Sigmoid colon (tissue), 7 donors: ENCODE measurements around the gene DAPP1. TPM values are rescaled to one million over a fixed set of nuclear protein-coding genes. Genes with fewer than 3 reads are reported as not detected.
A peak's percentile ranks its signal among the peaks of the same experiment; 100 is the strongest.

Experiments
- DNase-seq: peaks from one replicate; pipeline ENCODE4 v3.0.0-alpha.2; 2019
- H3K27ac ChIP-seq, 4 donors: fragments of 200-600 bp; sonication (generic); one replicate each; pipeline ENCODE4 v1.5.1; 2016 to 2019; ENCODE audit warnings: mild to moderate bottlenecking in 1 of 4
- H3K27me3 ChIP-seq, 3 donors: fragments of 200-600 bp; sonication (generic); one replicate each; pipeline ENCODE4 v1.5.1; 2019; ENCODE audit warnings: mild to moderate bottlenecking in 1 of 3
- H3K36me3 ChIP-seq, 4 donors: fragments of 200-600 bp; sonication (generic); one replicate each; pipeline ENCODE4 v1.5.1; 2016 to 2019
- H3K4me1 ChIP-seq, 4 donors: fragments of 200-600 bp; sonication (generic); one replicate each; pipeline ENCODE4 v1.5.1; 2017 to 2019
- H3K4me3 ChIP-seq, 4 donors: fragments of 200-600 bp; sonication (generic); one replicate each; pipeline ENCODE4 v1.5.1; 2017 to 2019; ENCODE audit warnings: mild to moderate bottlenecking in 2 of 4, moderate library complexity in 1 of 4
- H3K9me3 ChIP-seq, 4 donors: fragments of 200-600 bp in 3 of 4; sonication (generic) in 3 of 4; one replicate each; pipeline versions ENCODE4 v1.5.1 to v1.6.1; 2013 to 2019
- CTCF ChIP-seq, 4 experiments: fragments of 450-650 bp in 3 of 4; fragments of 200-600 bp in 1 of 4; IDR thresholded peaks; one replicate each; pipeline ENCODE4 v1.5.1; 2016 to 2019; ENCODE audit warnings: antibody characterized with exemption in 4 of 4, mild to moderate bottlenecking in 3 of 4, moderate library complexity in 2 of 4
- EP300 ChIP-seq, 4 donors: sonication (generic); formaldehyde crosslinking; IDR thresholded peaks; one replicate each; pipeline ENCODE4 v1.6.1; 2017; ENCODE audit warnings: antibody characterized with exemption in 4 of 4
- POLR2A ChIP-seq, 2 donors: fragments of 450-650 bp; IDR thresholded peaks; one replicate each; pipeline ENCODE4 v1.6.1; 2016; ENCODE audit warnings: antibody characterized with exemption in 2 of 2, mild to moderate bottlenecking in 2 of 2, moderate library complexity in 2 of 2
- POLR2AphosphoS5 ChIP-seq, 4 donors: sonication (generic); formaldehyde crosslinking; IDR thresholded peaks; one replicate each; pipeline ENCODE4 v1.6.1; 2017; ENCODE audit warnings: antibody characterized with exemption in 4 of 4
- WGBS, 2 donors: extraction: QIAGEN DNeasy Blood & Tissue Kit; methylation state at CpG; one replicate each; pipeline ENCODE4 v1.1.7; 2013; 5-methylcytosine and 5-hydroxymethylcytosine counted together
- intact Hi-C: fragments of 100-400 bp; cut with DNase I; formaldehyde crosslinking; loops from one replicate; pipeline ENCODE4 v1.15.1; 2023
- polyA plus RNA-seq, 3 donors: library from polyadenylated mRNA; stranded (reverse); fragments of 200-250 nt; gene quantifications; one replicate each; pipeline ENCODE4 v1.2.3, GENCODE V29; 2013
- total RNA-seq, 4 donors: library from RNA; depleted of rRNA; stranded (reverse); fragments of >200 nt; gene quantifications; one replicate each; pipeline ENCODE4 v1.1.0, GENCODE V29; 2016
- donor health status: healthy with polysubstance abuse.
- donor health status: Bipolar disorder and iron deficiency.
- donor health status: healthy.

Gene DAPP1
- total and polyA plus RNA-seq, 7 donors = 0.36 to 17.9 (median 1.2) TPM

DNA sequence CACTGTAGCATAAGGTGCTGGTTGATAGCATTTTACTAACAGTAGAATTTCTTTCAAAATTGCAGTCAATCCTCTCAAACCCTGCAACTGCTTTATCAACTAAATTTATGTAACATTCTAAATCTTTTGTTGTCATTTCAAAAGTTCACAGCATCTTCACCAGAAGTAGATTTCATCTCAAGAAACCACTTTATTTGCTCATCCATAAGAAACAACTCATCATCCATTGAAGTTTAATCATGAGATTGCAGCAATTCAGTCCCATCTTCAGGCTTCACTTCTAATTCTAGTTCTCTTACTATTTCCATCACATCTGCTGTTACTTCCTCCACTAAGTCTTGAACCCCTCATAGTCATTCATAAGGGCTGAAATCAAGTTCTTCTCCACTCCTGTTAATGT is 55.9 kb downstream of the DAPP1 start:
- H3K36me3 ChIP-seq = peaks cover 0 to 2% (median 0%) of the 10 kb centered on the region in 4 donors
- H3K4me1 ChIP-seq = peaks cover 0 to 51% (median 39%) of the 10 kb centered on the region in 4 donors
- H3K27me3 ChIP-seq = no peaks in the 10 kb centered on the region
- no peak for DNase-seq
- H3K27ac ChIP-seq = no peak overlapping the region
- intact Hi-C loops = no loop called here
- TF ChIP-seq POLR2A (IDR thresholded peaks at IDR 0.05) = no peak
- no peak for TF ChIP-seq CTCF (IDR thresholded peaks at IDR 0.05)
- no peak for TF ChIP-seq POLR2AphosphoS5 (IDR thresholded peaks at IDR 0.05)
- no peak for TF ChIP-seq EP300 (IDR thresholded peaks at IDR 0.05)
- no peak overlapping the region for H3K4me3 ChIP-seq
- H3K9me3 ChIP-seq = no peaks in the 10 kb centered on the region

DNA sequence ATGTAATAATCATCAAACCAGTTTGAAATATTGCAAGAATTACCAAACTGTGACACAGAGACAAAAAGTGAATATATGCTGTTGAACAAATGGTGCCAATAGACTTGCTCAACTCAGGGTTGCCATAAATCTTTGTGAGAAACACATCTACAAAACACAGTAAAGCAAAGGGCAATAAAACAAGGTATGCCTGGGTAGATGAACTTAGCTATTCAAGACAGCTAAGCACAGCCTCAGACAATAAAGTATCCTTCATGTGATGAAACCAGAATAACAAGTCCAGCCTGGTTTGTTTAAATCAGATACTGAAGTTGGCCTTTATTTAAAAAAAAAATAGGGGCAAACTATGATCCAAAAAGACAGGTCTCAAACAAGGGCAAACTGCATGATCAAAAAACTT is 58.4 kb downstream of the DAPP1 start:
- H3K9me3 ChIP-seq = no peaks in the 10 kb centered on the region
- H3K4me1 ChIP-seq = peaks cover 0 to 41% (median 26%) of the 10 kb centered on the region in 4 donors
- peaks cover 5 to 27% (median 13%) of the 10 kb centered on the region in 4 donors for H3K36me3 ChIP-seq
- no peaks in the 10 kb centered on the region for H3K27me3 ChIP-seq
- TF ChIP-seq EP300 (IDR thresholded peaks at IDR 0.05) (no peak), POLR2AphosphoS5 (IDR thresholded peaks at IDR 0.05) (peak in 3 of 4 donors; percentile 16 to 69 (median 47))
- DNase-seq = no peak
- no peak overlapping the region for H3K4me3 ChIP-seq
- H3K27ac ChIP-seq = peak overlapping the region in 3 of 4 donors; percentile 60 to 68 (median 60)
- intact Hi-C loops = no loop called here

- no peak for DNase-seq
- Histone ChIP-seq H3K4me1 (peaks cover 0 to 39% (median 26%) of the 10 kb centered on the region in 4 donors), H3K27ac (peak overlapping the region; percentile 47 to 72 (median 64)), H3K27me3 (no peaks in the 10 kb centered on the region), H3K4me3 (no peak overlapping the region), H3K9me3 (no peaks in the 10 kb centered on the region), H3K36me3 (peaks cover 14 to 46% (median 29%) of the 10 kb centered on the region in 4 donors)
- WGBS, 2 donors = 92 to 93% methylated on average over 3 of the region's 3 CpGs
- intact Hi-C loops = no loop called here
- no peak for TF ChIP-seq EP300 (IDR thresholded peaks at IDR 0.05)
- no peak for TF ChIP-seq CTCF (IDR thresholded peaks at IDR 0.05)
- no peak for TF ChIP-seq POLR2AphosphoS5 (IDR thresholded peaks at IDR 0.05)
- TF ChIP-seq POLR2A (IDR thresholded peaks at IDR 0.05) = no peak
Observed at GRCh38 chr4:99876946-99877345, 60.3 kb downstream of the DAPP1 start.

DNA sequence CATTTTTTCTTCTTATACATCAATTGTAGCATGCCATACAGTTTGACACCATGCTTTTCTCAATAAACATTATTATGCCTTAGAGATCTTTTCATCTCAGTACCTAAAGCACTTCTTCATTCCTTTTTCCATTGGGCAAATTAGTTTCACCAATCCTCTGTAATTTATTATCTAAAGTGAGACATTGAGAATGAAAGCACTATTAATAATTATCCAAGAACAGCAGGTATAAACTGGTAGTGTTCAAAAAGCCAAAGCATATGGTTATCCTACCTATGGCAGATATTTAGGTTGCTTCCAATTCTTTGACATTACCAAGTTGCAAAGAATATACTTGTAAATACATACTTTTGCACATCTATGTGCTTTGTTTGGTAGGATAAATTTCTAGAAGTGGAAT is 62.0 kb downstream of the DAPP1 start:
- Histone ChIP-seq H3K27ac (no peak overlapping the region), H3K4me1 (peaks cover 0 to 37% (median 26%) of the 10 kb centered on the region in 4 donors), H3K9me3 (no peaks in the 10 kb centered on the region), H3K36me3 (peaks cover 14 to 61% (median 30%) of the 10 kb centered on the region in 4 donors), H3K27me3 (no peaks in the 10 kb centered on the region), H3K4me3 (no peak overlapping the region)
- DNase-seq = no peak
- TF ChIP-seq POLR2AphosphoS5 (IDR thresholded peaks at IDR 0.05) = no peak
- TF ChIP-seq EP300 (IDR thresholded peaks at IDR 0.05) = no peak
- no peak for TF ChIP-seq POLR2A (IDR thresholded peaks at IDR 0.05)
- no peak for TF ChIP-seq CTCF (IDR thresholded peaks at IDR 0.05)
- intact Hi-C loops = no loop called here

DNA sequence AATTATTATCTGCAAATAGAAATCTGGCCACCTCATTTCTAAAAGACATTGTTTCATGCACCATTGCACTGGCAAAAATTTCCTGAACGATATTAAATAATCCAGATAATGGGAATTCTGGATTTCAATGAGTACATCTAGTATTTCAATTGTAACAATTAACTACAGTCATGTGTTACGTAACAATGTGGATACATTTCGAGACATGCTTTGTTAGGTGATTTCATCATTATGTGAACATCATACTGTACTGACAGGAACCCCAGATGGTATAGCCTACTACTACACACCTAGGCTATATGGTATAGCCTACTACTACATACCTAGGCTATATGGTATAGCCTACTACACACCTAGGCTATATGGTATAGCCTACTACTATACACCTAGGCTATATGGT is 62.8 kb downstream of the DAPP1 start:
- H3K9me3 ChIP-seq = no peaks in the 10 kb centered on the region
- no peak for DNase-seq
- WGBS, 2 donors = 95 to 97% methylated on average over 3 of the region's 3 CpGs
- no peaks in the 10 kb centered on the region for H3K27me3 ChIP-seq
- peaks cover 0 to 32% (median 26%) of the 10 kb centered on the region in 4 donors for H3K4me1 ChIP-seq
- H3K27ac ChIP-seq = no peak overlapping the region
- no peak overlapping the region for H3K4me3 ChIP-seq
- TF ChIP-seq POLR2A (IDR thresholded peaks at IDR 0.05) = no peak
- no peak for TF ChIP-seq CTCF (IDR thresholded peaks at IDR 0.05)
- no peak for TF ChIP-seq POLR2AphosphoS5 (IDR thresholded peaks at IDR 0.05)
- intact Hi-C loops = no loop called here
- H3K36me3 ChIP-seq = peaks cover 14 to 70% (median 30%) of the 10 kb centered on the region in 4 donors
